OCI-M2 (cell line): ENCODE data around the gene COLGALT1.
"Not testable (repeated sequence)": the region's sequence is repeated elsewhere in the genome, so short reads cannot be mapped to it uniquely, and the experiment has no call there.

Source experiments
- DNase-seq: peaks from one replicate; lab custom pipeline; 2025; ENCODE audit not compliant: unreplicated experiment; lab: John Stamatoyannopoulos, UW

Gene COLGALT1

GRCh38 chr19:17532116-17532515, 23.3 kb upstream of the COLGALT1 start:
- DNase-seq, result no peak

- DNase-seq, result no peak
These were observed 22.9 kb upstream of the COLGALT1 start for GRCh38 chr19:17532557-17532956.

GRCh38 chr19:17534767-17535166, 20.7 kb upstream of the COLGALT1 start:
- no peak for DNase-seq

GRCh38 chr19:17536955-17537354, 18.5 kb upstream of the COLGALT1 start:
- no peak for DNase-seq

GRCh38 chr19:17538684-17539237, 16.7 kb upstream of the COLGALT1 start:
- no peak for DNase-seq

- peak; percentile 90 for DNase-seq
These were observed 16.0 kb upstream of the COLGALT1 start for GRCh38 chr19:17539238-17540117.

GRCh38 chr19:17540174-17540573, 15.3 kb upstream of the COLGALT1 start:
- DNase-seq, result no peak

GRCh38 chr19:17541184-17541759, 14.2 kb upstream of the COLGALT1 start:
- no peak for DNase-seq

- no peak for DNase-seq
These were observed 13.4 kb upstream of the COLGALT1 start for GRCh38 chr19:17542042-17542441.

- DNase-seq, result no peak
These were observed 12.5 kb upstream of the COLGALT1 start for GRCh38 chr19:17542793-17543582.

- DNase-seq, result no peak
These were observed 11.5 kb upstream of the COLGALT1 start for GRCh38 chr19:17543986-17544385.

- no peak for DNase-seq
These were observed 11.0 kb upstream of the COLGALT1 start for GRCh38 chr19:17544418-17544817.

GRCh38 chr19:17548145-17548544, 7.3 kb upstream of the COLGALT1 start:
- DNase-seq, result no peak

- DNase-seq, result no peak
These were observed 6.2 kb upstream of the COLGALT1 start for GRCh38 chr19:17549085-17549740.

- DNase-seq, result no peak
These were observed 5.3 kb upstream of the COLGALT1 start for GRCh38 chr19:17550076-17550667.

GRCh38 chr19:17552735-17553134, 2.7 kb upstream of the COLGALT1 start:
- not testable (repeated sequence) for DNase-seq

- no peak for DNase-seq
These were observed 2.2 kb upstream of the COLGALT1 start for GRCh38 chr19:17553256-17553655.

- DNase-seq, result no peak
These were observed 425 bp upstream of the COLGALT1 start for GRCh38 chr19:17554968-17555479.

GRCh38 chr19:17555929-17556813, 722 bp downstream of the COLGALT1 start:
- DNase-seq, result no peak
